ENCODE results near the gene QRICH2.
A peak's percentile ranks its signal among the peaks of the same experiment; 100 is the strongest.
"Not testable (repeated sequence)": the region's sequence is repeated elsewhere in the genome, so short reads cannot be mapped to it uniquely, and the experiment has no call there.

QRICH2 gene

GRCh38 chr17:76326306-76326705, 18.2 kb upstream of the QRICH2 start:
- Histone ChIP-seq H3K9ac (ENCODE audit: low read length) (no peak overlapping the region), H3K36me3 (ENCODE audit: control insufficient read depth, insufficient read depth, low read length, severe bottlenecking) (peaks cover 58% of the 10 kb centered on the region), H3K4me1 (ENCODE audit: control insufficient read depth, insufficient read depth, low read length) (no peaks in the 10 kb centered on the region), H3K9me3 (ENCODE audit: control insufficient read depth, low read length) (no peaks in the 10 kb centered on the region), H3K27me3 (replicated peaks; ENCODE audit: control insufficient read depth, insufficient read depth, low read length) (no peaks in the 10 kb centered on the region), H3K4me3 (ENCODE audit: low read length) (no peak overlapping the region)
- DNase-seq (ENCODE audit: low read depth): no peak

- H3K36me3 ChIP-seq (ENCODE audit: control insufficient read depth, insufficient read depth, low read length, severe bottlenecking): peaks cover 28% of the 10 kb centered on the region
- no peak overlapping the region for H3K9ac ChIP-seq (ENCODE audit: low read length)
- no peaks in the 10 kb centered on the region for H3K27me3 ChIP-seq (replicated peaks; ENCODE audit: control insufficient read depth, insufficient read depth, low read length)
- no peaks in the 10 kb centered on the region for H3K9me3 ChIP-seq (ENCODE audit: control insufficient read depth, low read length)
- peak; percentile 33 for DNase-seq (ENCODE audit: low read depth)
- no peak overlapping the region for H3K4me3 ChIP-seq (ENCODE audit: low read length)
- no peaks in the 10 kb centered on the region for H3K4me1 ChIP-seq (ENCODE audit: control insufficient read depth, insufficient read depth, low read length)
Measured at GRCh38 chr17:76318586-76318985, 10.5 kb upstream of the QRICH2 start.

- no peaks in the 10 kb centered on the region for H3K4me1 ChIP-seq (ENCODE audit: control insufficient read depth, insufficient read depth, low read length)
- H3K9ac ChIP-seq (ENCODE audit: low read length): no peak overlapping the region
- peaks cover 33% of the 10 kb centered on the region for H3K36me3 ChIP-seq (ENCODE audit: control insufficient read depth, insufficient read depth, low read length, severe bottlenecking)
- H3K27me3 ChIP-seq (replicated peaks; ENCODE audit: control insufficient read depth, insufficient read depth, low read length): no peaks in the 10 kb centered on the region
- no peaks in the 10 kb centered on the region for H3K9me3 ChIP-seq (ENCODE audit: control insufficient read depth, low read length)
- no peak for DNase-seq (ENCODE audit: low read depth)
- no peak overlapping the region for H3K4me3 ChIP-seq (ENCODE audit: low read length)
Measured at GRCh38 chr17:76317535-76317934, 9.5 kb upstream of the QRICH2 start.

GRCh38 chr17:76314392-76315227, 6.5 kb upstream of the QRICH2 start:
- Histone ChIP-seq H3K36me3 (ENCODE audit: control insufficient read depth, insufficient read depth, low read length, severe bottlenecking) (peaks cover 47% of the 10 kb centered on the region), H3K9me3 (ENCODE audit: control insufficient read depth, low read length) (no peaks in the 10 kb centered on the region), H3K27me3 (replicated peaks; ENCODE audit: control insufficient read depth, insufficient read depth, low read length) (no peaks in the 10 kb centered on the region), H3K4me3 (ENCODE audit: low read length) (no peak overlapping the region), H3K4me1 (ENCODE audit: control insufficient read depth, insufficient read depth, low read length) (no peaks in the 10 kb centered on the region), H3K9ac (ENCODE audit: low read length) (no peak overlapping the region)
- DNase-seq (ENCODE audit: low read depth): no peak

GRCh38 chr17:76312735-76313134, 4.7 kb upstream of the QRICH2 start:
- Histone ChIP-seq H3K27me3 (replicated peaks; ENCODE audit: control insufficient read depth, insufficient read depth, low read length) (no peaks in the 10 kb centered on the region), H3K4me1 (ENCODE audit: control insufficient read depth, insufficient read depth, low read length) (no peaks in the 10 kb centered on the region), H3K9me3 (ENCODE audit: control insufficient read depth, low read length) (no peaks in the 10 kb centered on the region), H3K36me3 (ENCODE audit: control insufficient read depth, insufficient read depth, low read length, severe bottlenecking) (peaks cover 43% of the 10 kb centered on the region), H3K9ac (ENCODE audit: low read length) (no peak overlapping the region), H3K4me3 (ENCODE audit: low read length) (no peak overlapping the region)
- no peak for DNase-seq (ENCODE audit: low read depth)

GRCh38 chr17:76309461-76309860, 1.4 kb upstream of the QRICH2 start:
- Histone ChIP-seq H3K9ac (ENCODE audit: low read length) (no peak overlapping the region), H3K27me3 (replicated peaks; ENCODE audit: control insufficient read depth, insufficient read depth, low read length) (no peaks in the 10 kb centered on the region), H3K36me3 (ENCODE audit: control insufficient read depth, insufficient read depth, low read length, severe bottlenecking) (peaks cover 40% of the 10 kb centered on the region), H3K4me1 (ENCODE audit: control insufficient read depth, insufficient read depth, low read length) (no peaks in the 10 kb centered on the region), H3K9me3 (ENCODE audit: control insufficient read depth, low read length) (no peaks in the 10 kb centered on the region), H3K4me3 (ENCODE audit: low read length) (no peak overlapping the region)
- DNase-seq (ENCODE audit: low read depth): no peak

GRCh38 chr17:76307299-76307965, 644 bp downstream of the QRICH2 start:
- H3K4me1 ChIP-seq (ENCODE audit: control insufficient read depth, insufficient read depth, low read length): no peaks in the 10 kb centered on the region
- H3K9me3 ChIP-seq (ENCODE audit: control insufficient read depth, low read length): no peaks in the 10 kb centered on the region
- H3K36me3 ChIP-seq (ENCODE audit: control insufficient read depth, insufficient read depth, low read length, severe bottlenecking): peaks cover 25% of the 10 kb centered on the region
- H3K27me3 ChIP-seq (replicated peaks; ENCODE audit: control insufficient read depth, insufficient read depth, low read length): no peaks in the 10 kb centered on the region
- DNase-seq (ENCODE audit: low read depth): no peak
- H3K4me3 ChIP-seq (ENCODE audit: low read length): no peak overlapping the region
- no peak overlapping the region for H3K9ac ChIP-seq (ENCODE audit: low read length)

- H3K36me3 ChIP-seq (ENCODE audit: control insufficient read depth, insufficient read depth, low read length, severe bottlenecking); H3K4me1 ChIP-seq (ENCODE audit: control insufficient read depth, insufficient read depth, low read length); H3K9ac ChIP-seq (ENCODE audit: low read length); H3K9me3 ChIP-seq (ENCODE audit: control insufficient read depth, low read length); DNase-seq (ENCODE audit: low read depth); H3K4me3 ChIP-seq (ENCODE audit: low read length); H3K27me3 ChIP-seq (replicated peaks; ENCODE audit: control insufficient read depth, insufficient read depth, low read length): not testable (repeated sequence)
Measured at GRCh38 chr17:76305135-76305454, 3.0 kb downstream of the QRICH2 start.

- no peak for DNase-seq (ENCODE audit: low read depth)
- no peaks in the 10 kb centered on the region for H3K9me3 ChIP-seq (ENCODE audit: control insufficient read depth, low read length)
- H3K4me1 ChIP-seq (ENCODE audit: control insufficient read depth, insufficient read depth, low read length): no peaks in the 10 kb centered on the region
- H3K4me3 ChIP-seq (ENCODE audit: low read length): no peak overlapping the region
- H3K27me3 ChIP-seq (replicated peaks; ENCODE audit: control insufficient read depth, insufficient read depth, low read length): no peaks in the 10 kb centered on the region
- H3K36me3 ChIP-seq (ENCODE audit: control insufficient read depth, insufficient read depth, low read length, severe bottlenecking): peaks cover 3% of the 10 kb centered on the region
- H3K9ac ChIP-seq (ENCODE audit: low read length): no peak overlapping the region
Measured at GRCh38 chr17:76304226-76305134, 3.6 kb downstream of the QRICH2 start.

GRCh38 chr17:76297436-76297835, 10.6 kb downstream of the QRICH2 start:
- Histone ChIP-seq H3K9me3 (ENCODE audit: control insufficient read depth, low read length) (no peaks in the 10 kb centered on the region), H3K4me1 (ENCODE audit: control insufficient read depth, insufficient read depth, low read length) (no peaks in the 10 kb centered on the region), H3K36me3 (ENCODE audit: control insufficient read depth, insufficient read depth, low read length, severe bottlenecking) (no peaks in the 10 kb centered on the region), H3K9ac (ENCODE audit: low read length) (no peak overlapping the region), H3K27me3 (replicated peaks; ENCODE audit: control insufficient read depth, insufficient read depth, low read length) (no peaks in the 10 kb centered on the region), H3K4me3 (ENCODE audit: low read length) (no peak overlapping the region)
- DNase-seq (ENCODE audit: low read depth): no peak

GRCh38 chr17:76296889-76297288, 11.2 kb downstream of the QRICH2 start:
- no peak for DNase-seq (ENCODE audit: low read depth)
- H3K36me3 ChIP-seq (ENCODE audit: control insufficient read depth, insufficient read depth, low read length, severe bottlenecking): no peaks in the 10 kb centered on the region
- H3K9ac ChIP-seq (ENCODE audit: low read length): no peak overlapping the region
- H3K27me3 ChIP-seq (replicated peaks; ENCODE audit: control insufficient read depth, insufficient read depth, low read length): no peaks in the 10 kb centered on the region
- no peaks in the 10 kb centered on the region for H3K4me1 ChIP-seq (ENCODE audit: control insufficient read depth, insufficient read depth, low read length)
- no peaks in the 10 kb centered on the region for H3K9me3 ChIP-seq (ENCODE audit: control insufficient read depth, low read length)
- no peak overlapping the region for H3K4me3 ChIP-seq (ENCODE audit: low read length)
